HL-60/S4 treated with retinoic acid at 250 ng/mL for 4 days and 3 days (cell line): ENCODE data around the gene NHLRC2.
"Not testable (repeated sequence)": the region's sequence is repeated elsewhere in the genome, so short reads cannot be mapped to it uniquely, and the experiment has no call there.

Experiments used
- in situ Hi-C: fragments of 300-500 bp; cut with MboI; formaldehyde crosslinking; loops from 2 replicates; pipeline ENCODE4 v1.7.0; 2022; ENCODE audit warnings: low sequenced_read_pairs

NHLRC2 gene

GRCh38 chr10:113933894-113934532 lies 79.6 kb downstream of the NHLRC2 start:
- in situ Hi-C loops = no loop called here

- in situ Hi-C loops = no loop called here
These were observed 82.8 kb downstream of the NHLRC2 start for GRCh38 chr10:113937258-113937657.

GRCh38 chr10:113937756-113938155 lies 83.3 kb downstream of the NHLRC2 start:
- in situ Hi-C loops = no loop called here

GRCh38 chr10:113939212-113939860 lies 84.9 kb downstream of the NHLRC2 start:
- in situ Hi-C loops = no loop called here

- in situ Hi-C loops = no loop called here
These were observed 86.7 kb downstream of the NHLRC2 start for GRCh38 chr10:113941140-113941539.

- in situ Hi-C loops = not testable (repeated sequence)
These were observed 88.7 kb downstream of the NHLRC2 start for GRCh38 chr10:113943196-113943595.

- in situ Hi-C loops = no loop called here
These were observed 90.7 kb downstream of the NHLRC2 start for GRCh38 chr10:113945075-113945686.

GRCh38 chr10:113945687-113946085 lies 91.2 kb downstream of the NHLRC2 start:
- in situ Hi-C loops = no loop called here

- in situ Hi-C loops = no loop called here
These were observed 93.0 kb downstream of the NHLRC2 start for GRCh38 chr10:113947184-113948041.

GRCh38 chr10:113948048-113948447 lies 93.6 kb downstream of the NHLRC2 start:
- in situ Hi-C loops = no loop called here

- in situ Hi-C loops = no loop called here
These were observed 95.8 kb downstream of the NHLRC2 start for GRCh38 chr10:113950268-113950667.

- in situ Hi-C loops = no loop called here
These were observed 99.2 kb downstream of the NHLRC2 start for GRCh38 chr10:113953505-113954272.

GRCh38 chr10:113954409-113954808 lies 99.9 kb downstream of the NHLRC2 start:
- in situ Hi-C loops = no loop called here

- in situ Hi-C loops = no loop called here
These were observed 102.6 kb downstream of the NHLRC2 start for GRCh38 chr10:113957013-113957412.

- in situ Hi-C loops = no loop called here
These were observed 104.3 kb downstream of the NHLRC2 start for GRCh38 chr10:113958631-113959382.

GRCh38 chr10:113959383-113959760 lies 104.9 kb downstream of the NHLRC2 start:
- in situ Hi-C loops = no loop called here

GRCh38 chr10:113960617-113961181 lies 106.2 kb downstream of the NHLRC2 start:
- in situ Hi-C loops = no loop called here

- in situ Hi-C loops = no loop called here
These were observed 106.9 kb downstream of the NHLRC2 start for GRCh38 chr10:113961182-113962031.

GRCh38 chr10:113965077-113965476 lies 110.6 kb downstream of the NHLRC2 start:
- in situ Hi-C loops = no loop called here
